Heart left ventricle (tissue), 16 donors: Measurements from ENCODE around the gene DAGLA. TPM values are rescaled to one million over a fixed set of nuclear protein-coding genes. Genes with fewer than 3 reads are reported as not detected.

Experiments
- ATAC-seq, 4 donors: fragments of 200-7000 bp; cut with Tn5 transposase; one replicate each; pipeline ENCODE4 v1.9.1; 2020 to 2022; ENCODE audit warnings: moderate library complexity in 4 of 4, mild to moderate bottlenecking in 3 of 4, moderate number of reproducible peaks in 1 of 4
- DNase-seq, 5 donors: peaks; one replicate each; pipeline ENCODE4 v3.0.0-alpha.2; 2020
- H3K27ac ChIP-seq, 12 donors: fragments of 200-600 bp; sonication (generic) in 4 of 12; one replicate each; pipeline versions ENCODE4 v1.5.0 to v1.8.0; 2016 to 2022; ENCODE audit warnings: mild to moderate bottlenecking in 2 of 12
- H3K27me3 ChIP-seq, 9 donors: fragments of 200-600 bp; sonication (generic) in 2 of 9; one replicate each; pipeline versions ENCODE4 v1.5.1 to v1.8.0; 2016 to 2022; ENCODE audit warnings: mild to moderate bottlenecking in 3 of 9
- H3K36me3 ChIP-seq, 9 donors: fragments of 200-600 bp; sonication (generic) in 2 of 9; one replicate each; pipeline versions ENCODE4 v1.5.0 to v1.8.0; 2018 to 2022; ENCODE audit warnings: mild to moderate bottlenecking in 2 of 9
- H3K4me1 ChIP-seq, 12 donors: fragments of 200-600 bp; sonication (generic) in 4 of 12; one replicate each; pipeline versions ENCODE4 v1.5.0 to v1.8.0; 2016 to 2022; ENCODE audit warnings: mild to moderate bottlenecking in 3 of 12
- H3K4me3 ChIP-seq, 12 donors: fragments of 200-600 bp; sonication (generic) in 4 of 12; one replicate each; pipeline versions ENCODE4 v1.5.0 to v1.8.0; 2017 to 2022; ENCODE audit warnings: mild to moderate bottlenecking in 9 of 12, moderate library complexity in 4 of 12
- H3K9me3 ChIP-seq, 12 donors: fragments of 200-600 bp; sonication (generic) in 4 of 12; one replicate each; pipeline versions ENCODE4 v1.5.0 to v1.8.0; 2016 to 2022; ENCODE audit warnings: mild to moderate bottlenecking in 1 of 12
- CTCF ChIP-seq, 12 donors: fragments of 200-600 bp; sonication (generic) in 4 of 12; IDR thresholded peaks; one replicate each; pipeline versions ENCODE4 v1.5.0 to v1.8.0; 2018 to 2022; ENCODE audit warnings: antibody characterized with exemption in 12 of 12, mild to moderate bottlenecking in 5 of 12
- POLR2A ChIP-seq, 2 donors: fragments of 450-650 bp; IDR thresholded peaks; one replicate each; pipeline ENCODE4 v1.6.1; 2017; ENCODE audit warnings: antibody characterized with exemption in 2 of 2, mild to moderate bottlenecking in 2 of 2, moderate library complexity in 2 of 2
- WGBS, 4 donors: extraction: QIAGEN DNeasy Blood & Tissue Kit in 2 of 4; methylation state at CpG; one replicate each; pipeline versions ENCODE4 v1.1.5 to v1.1.7; 2013 to 2018; 5-methylcytosine and 5-hydroxymethylcytosine counted together
- intact Hi-C, 10 donors: fragments of 100-400 bp; cut with DNase I; formaldehyde crosslinking; loops; one replicate each; pipeline versions ENCODE4 v1.11.1 to v1.14.2; 2022
- polyA plus RNA-seq, 2 donors: library from polyadenylated mRNA; stranded (reverse); fragments of 200-250 nt; gene quantifications; one replicate each; pipeline ENCODE4 v1.2.3, GENCODE V29; 2013
- total RNA-seq, 9 donors: library from RNA; depleted of rRNA in 2 of 9; stranded (reverse); fragments of >200 nt in 2 of 9; fragmentation: NEBNext Ultra II Directional in 3 of 9; extraction: Animal tissue kit (Norgen Biotek cat#: 25700) in 3 of 9; gene quantifications; one replicate each; pipeline versions ENCODE4 v1.1.0 to v1.2.4, GENCODE V29; 2016 to 2023
- donor health status: ischemic (EF 13 %, LVEDD 7.1; RV severe dilation, severe dysfunction).
- donor health status: healthy with polysubstance abuse.
- donor health status: DM: no; HTN: yes; CAD: no.
- donor health status: DM: no; HTN: no; CAD: no.
- donor health status: ischemic (EF 25% LVEDD 6.9; RV normal size, moderate dysfunction).
- donor health status: ischemic (EF 25% LVEDD 5.7; RV mildly dilated, moderate dysfunction).
- donor health status: healthy.
- donor health status: DM: yes; HTN: yes; CAD: no.
- donor health status: ischemic (EF 35%, LVEDD 5.7; RV mildly dilated, moderate dysfunction).
- donor health status: nonischemic (EF 11% LVEDD 7.7; RV severe dilation, severe dysfunction).
- donor health status: DM: yes; HTN: yes; CAD: no.
- donor health status: PGD.
- donor health status: ischemic (EF 29% LVEDD 5.4; RV normal size, mild dysfunction).
- donor health status: nonischemic (EF 23%, LVEDD 6.1; RV moderate dilation, normal function).

The DAGLA gene
- total and polyA plus RNA-seq, 11 donors, result 2.2 to 5.6 (median 3.3) TPM

- TF ChIP-seq CTCF (IDR thresholded peaks at IDR 0.05) (no peak), POLR2A (IDR thresholded peaks at IDR 0.05) (no peak)
Observed at GRCh38 chr11:61765550-61766253, 85.5 kb downstream of the DAGLA start.

GRCh38 chr11:61766353-61766841 lies 86.2 kb downstream of the DAGLA start:
- TF ChIP-seq POLR2A (IDR thresholded peaks at IDR 0.05) (no peak), CTCF (IDR thresholded peaks at IDR 0.05) (no peak)
- no peak for DNase-seq
- H3K27me3 ChIP-seq, result peaks cover 0 to 7% (median 0%) of the 10 kb centered on the region in 9 donors
- H3K27ac ChIP-seq, result no peak overlapping the region
- H3K4me3 ChIP-seq, result no peak overlapping the region
- 66 to 75% (median 73%) methylated on average over 13 of the region's 13 CpGs for WGBS, 4 donors
- ATAC-seq, result no peak
- peaks cover 0 to 5% (median 0%) of the 10 kb centered on the region in 12 donors for H3K4me1 ChIP-seq
- no peaks in the 10 kb centered on the region for H3K9me3 ChIP-seq
- intact Hi-C loops, result no loop called here
- H3K36me3 ChIP-seq, result no peaks in the 10 kb centered on the region

More at GRCh38 chr11:61765550-61766253, 85.5 kb downstream of the DAGLA start:
- H3K27ac ChIP-seq, result no peak overlapping the region
- ATAC-seq (no peak), DNase-seq (no peak)
- H3K36me3 ChIP-seq, result no peaks in the 10 kb centered on the region
- no peaks in the 10 kb centered on the region for H3K9me3 ChIP-seq
- intact Hi-C loops, result no loop called here
- H3K4me1 ChIP-seq, result peaks cover 0 to 5% (median 0%) of the 10 kb centered on the region in 12 donors
- H3K4me3 ChIP-seq, result no peak overlapping the region
- H3K27me3 ChIP-seq, result peaks cover 0 to 7% (median 0%) of the 10 kb centered on the region in 9 donors
- WGBS, 4 donors, result 74 to 83% (median 79%) methylated on average over 22 to 26 of the region's 26 CpGs

GRCh38 chr11:61768376-61769076 lies 88.3 kb downstream of the DAGLA start:
- Histone ChIP-seq H3K27me3 (no peaks in the 10 kb centered on the region), H3K4me1 (peaks cover 0 to 9% (median 0%) of the 10 kb centered on the region in 12 donors), H3K4me3 (no peak overlapping the region), H3K36me3 (no peaks in the 10 kb centered on the region), H3K27ac (no peak overlapping the region), H3K9me3 (no peaks in the 10 kb centered on the region)
- no peak for DNase-seq
- intact Hi-C loops, result no loop called here
- WGBS, 4 donors, result 76 to 87% (median 79%) methylated on average over 11 of the region's 11 CpGs
- TF ChIP-seq POLR2A (IDR thresholded peaks at IDR 0.05) (no peak), CTCF (IDR thresholded peaks at IDR 0.05) (no peak)
- ATAC-seq, result no peak
